C4-2B (cell line): ENCODE data around the gene CTDP1.

Experiments used
- H3K27ac ChIP-seq: fragments of 450-650 bp; 2 replicates; pipeline ENCODE4 v1.5.1; 2017
- CTCF ChIP-seq: fragments of 450-650 bp; conservative IDR thresholded peaks from 2 replicates; pipeline ENCODE4 v1.5.1; 2017; ENCODE audit warnings: mild to moderate bottlenecking
- ZFX ChIP-seq: fragments of 450-650 bp; IDR thresholded peaks from 2 replicates; pipeline ENCODE4 v1.6.1; 2017

The CTDP1 gene

GRCh38 chr18:79697178-79697577, 17.6 kb downstream of the CTDP1 start:
- TF ChIP-seq ZFX (no peak), CTCF (no peak)
- no peak overlapping the region for H3K27ac ChIP-seq

- TF ChIP-seq ZFX, result no peak
- TF ChIP-seq CTCF, result no peak
- no peak overlapping the region for H3K27ac ChIP-seq
Measured at GRCh38 chr18:79697976-79698375, 18.4 kb downstream of the CTDP1 start.

GRCh38 chr18:79698668-79699335, 19.2 kb downstream of the CTDP1 start:
- H3K27ac ChIP-seq, result no peak overlapping the region
- no peak for TF ChIP-seq CTCF
- no peak for TF ChIP-seq ZFX

GRCh38 chr18:79699653-79700052, 20.1 kb downstream of the CTDP1 start:
- H3K27ac ChIP-seq, result no peak overlapping the region
- TF ChIP-seq ZFX (no peak), CTCF (no peak)

GRCh38 chr18:79702906-79703305, 23.3 kb downstream of the CTDP1 start:
- no peak for TF ChIP-seq ZFX
- TF ChIP-seq CTCF, result no peak
- no peak overlapping the region for H3K27ac ChIP-seq

- no peak overlapping the region for H3K27ac ChIP-seq
- TF ChIP-seq ZFX, result no peak
- no peak for TF ChIP-seq CTCF
Measured at GRCh38 chr18:79704631-79705030, 25.0 kb downstream of the CTDP1 start.

GRCh38 chr18:79705272-79705671, 25.7 kb downstream of the CTDP1 start:
- TF ChIP-seq ZFX, result no peak
- no peak for TF ChIP-seq CTCF

More at GRCh38 chr18:79705272-79705671, 25.7 kb downstream of the CTDP1 start:
- H3K27ac ChIP-seq, result no peak overlapping the region
